Measurements from ENCODE around the gene TTLL12. TPM values are rescaled to one million over a fixed set of nuclear protein-coding genes. Genes with fewer than 3 reads are reported as not detected.

TTLL12 gene
- total RNA-seq, 1 experiment from 2014 or later, result 100 TPM

GRCh38 chr22:43205748-43206508 is 19.0 kb upstream of the TTLL12 start:
- POLR2A ChIA-PET, result no interaction called here
- H3K4me1 ChIP-seq (ENCODE audit: control insufficient read depth in 1 of 2, insufficient read depth in 2 of 2, low read length in 2 of 2), result peaks cover 0 to 11% of the 10 kb centered on the region in 2 experiments; a peak in 2 of 4 replicates
- intact Hi-C loops (cut with micrococcal nuclease), result no loop called here
- H3K79me2 ChIP-seq (ENCODE audit: insufficient read depth, low read length), result no peaks in the 10 kb centered on the region
- H3K4me3 ChIP-seq (replicated peaks in 1 of 2; ENCODE audit: low read depth in 1 of 2, low read length in 2 of 2), result no peak overlapping the region
- DNase-seq (ENCODE audit: low read depth, low spot score), result no peak
- H3K4me2 ChIP-seq (ENCODE audit: low read length), result no peak overlapping the region
- no peaks in the 10 kb centered on the region for H3K36me3 ChIP-seq (ENCODE audit: control insufficient read depth in 1 of 2, insufficient read depth in 2 of 2, low read length in 2 of 2)
- CTCF ChIA-PET, result no interaction called here
- no peak for ATAC-seq
- no peak overlapping the region for H3K27ac ChIP-seq (ENCODE audit: low read depth, low read length)
- no TSS peak for BruUV-seq (replicated peaks)
- no peaks in the 10 kb centered on the region for H3K9me2 ChIP-seq (ENCODE audit: insufficient read depth)
- no peaks in the 10 kb centered on the region for H3K9me3 ChIP-seq (ENCODE audit: control insufficient read depth in 1 of 2, insufficient read depth in 1 of 2, low read depth in 1 of 2, low read length in 2 of 2)
- H3K27me3 ChIP-seq (ENCODE audit: insufficient read depth, low read length), result no peaks in the 10 kb centered on the region
- no peak overlapping the region for H2AFZ ChIP-seq (ENCODE audit: low read depth, low read length, poor library complexity, severe bottlenecking)
- H4K20me1 ChIP-seq (ENCODE audit: insufficient read depth), result no peaks in the 10 kb centered on the region
- no peak overlapping the region for H3K9ac ChIP-seq (ENCODE audit: low read length)
- RAD21 ChIA-PET (ENCODE audit: low non-redundant PET in 1 of 2, low total read pairs in 2 of 2, uncharacterized antibody in 2 of 2, unreplicated experiment in 2 of 2), result no interaction called here
- TF ChIP-seq MAX (IDR thresholded peaks at IDR 0.05), result no peak
- no peak for TF ChIP-seq SP1 (IDR thresholded peaks at IDR 0.05; ENCODE audit: low read depth)
- TF ChIP-seq CEBPB (IDR thresholded peaks at IDR 0.05; ENCODE audit: low read depth), result no peak
- no peak for TF ChIP-seq SIN3A (IDR thresholded peaks at IDR 0.05; ENCODE audit: low read depth)
- TF ChIP-seq ZNF274 (IDR thresholded peaks at IDR 0.05; ENCODE audit: low read depth, low read length), result no peak
- no peak for TF ChIP-seq ZBTB33 (IDR thresholded peaks at IDR 0.05; ENCODE audit: extremely low read depth, insufficient replicate concordance, low read length)
- TF ChIP-seq POLR2AphosphoS5 (IDR thresholded peaks at IDR 0.05; ENCODE audit: low read depth, low read length), result no peak
- TF ChIP-seq FOSL1 (IDR thresholded peaks at IDR 0.05; ENCODE audit: low read depth), result no peak
- TF ChIP-seq CBX3 (IDR thresholded peaks at IDR 0.05; ENCODE audit: low read depth), result no peak
- TF ChIP-seq SRF (IDR thresholded peaks at IDR 0.05; ENCODE audit: low read depth), result no peak
- TF ChIP-seq TCF7L2 (IDR thresholded peaks at IDR 0.05; ENCODE audit: borderline replicate concordance, extremely low read depth, insufficient read depth, insufficient read length), result no peak
- TF ChIP-seq RAD21 (IDR thresholded peaks at IDR 0.05; ENCODE audit: low read depth), result no peak
- no peak for TF ChIP-seq REST (IDR thresholded peaks at IDR 0.05; ENCODE audit: low read depth)
- TF ChIP-seq CTCF (IDR thresholded peaks at IDR 0.05 in 2 of 3, conservative IDR thresholded peaks at IDR 0.05 in 1 of 3; ENCODE audit: borderline replicate concordance in 1 of 3, insufficient read depth in 1 of 3, low read depth in 2 of 3, low read length in 2 of 3), result no peak
- no peak for TF ChIP-seq ELF1 (IDR thresholded peaks at IDR 0.05; ENCODE audit: borderline replicate concordance, low read depth)
- no peak for TF ChIP-seq EGR1 (IDR thresholded peaks at IDR 0.05; ENCODE audit: low read depth)
- TF ChIP-seq POLR2A (IDR thresholded peaks at IDR 0.05; ENCODE audit: borderline replicate concordance, extremely low read depth, insufficient read depth, insufficient read length), result no peak
- no peak for TF ChIP-seq JUND (IDR thresholded peaks at IDR 0.05)
- no peak for TF ChIP-seq ZFX (IDR thresholded peaks at IDR 0.05)
- TF ChIP-seq YY1 (IDR thresholded peaks at IDR 0.05; ENCODE audit: extremely low read depth, insufficient replicate concordance, low read depth, low read length), result no peak

Data from HCT116 (cell line).